HG02981 (cell line): ENCODE results near the gene GLCCI1.

Source experiments
- ATAC-seq: cut with Tn5 transposase; IDR thresholded peaks from one replicate; pipeline ENCODE4 v1.9.1; 2021; ENCODE audit warnings: mild to moderate bottlenecking, moderate library complexity; ENCODE audit not compliant: unreplicated experiment

The GLCCI1 gene

DNA sequence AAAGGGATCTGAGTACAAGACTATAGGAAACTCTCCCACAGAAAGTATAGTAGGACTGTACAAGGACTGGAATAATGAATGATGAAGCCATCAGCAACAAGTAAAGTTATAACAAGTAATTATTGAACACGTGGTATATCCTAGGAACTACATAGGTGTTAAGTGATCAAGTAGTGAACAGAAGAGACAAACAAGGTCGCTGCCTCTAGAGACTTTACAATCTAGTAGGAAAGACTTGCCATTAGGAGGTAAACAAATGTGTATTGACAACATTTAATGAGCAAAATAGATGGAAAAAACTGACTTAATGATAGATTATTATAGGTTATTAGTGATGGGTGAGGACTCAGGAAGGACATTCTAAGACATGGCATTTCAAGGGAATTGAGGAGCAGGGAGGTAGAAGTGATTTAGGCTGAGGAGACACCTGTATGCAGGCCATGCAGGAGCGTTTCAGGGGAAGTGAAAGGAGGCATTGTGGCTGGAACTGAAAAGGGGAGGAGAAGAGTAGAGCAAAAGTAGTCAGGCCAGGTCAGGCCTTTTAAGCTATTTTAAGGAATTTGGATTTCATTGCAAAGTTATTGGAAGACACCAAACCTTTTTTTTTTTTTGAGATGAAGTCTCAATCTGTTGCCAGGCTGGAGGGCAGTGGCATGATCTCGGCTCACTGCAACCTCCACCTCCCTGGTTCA is 8.5 kb upstream of the GLCCI1 start:
- peak; percentile 96 for ATAC-seq

DNA sequence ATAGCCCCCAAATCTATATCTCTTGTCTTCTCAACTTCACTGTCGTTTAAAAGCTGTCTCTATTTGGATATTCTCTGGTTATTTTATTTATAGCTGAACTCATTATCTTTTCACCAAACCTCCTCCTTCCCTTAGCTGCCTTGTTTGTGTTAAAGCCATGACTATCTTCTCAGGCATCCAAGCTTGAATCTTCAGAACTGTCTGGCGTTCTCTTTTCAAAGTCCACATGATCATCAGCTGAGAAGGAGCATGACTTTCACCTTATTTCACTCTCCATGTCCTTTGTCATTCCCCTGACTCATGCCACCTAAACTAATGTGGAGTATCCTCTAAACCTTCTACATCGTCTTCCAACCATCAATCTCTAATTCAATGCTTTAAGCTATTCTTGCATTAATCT is 5.7 kb upstream of the GLCCI1 start:
- no peak for ATAC-seq

DNA sequence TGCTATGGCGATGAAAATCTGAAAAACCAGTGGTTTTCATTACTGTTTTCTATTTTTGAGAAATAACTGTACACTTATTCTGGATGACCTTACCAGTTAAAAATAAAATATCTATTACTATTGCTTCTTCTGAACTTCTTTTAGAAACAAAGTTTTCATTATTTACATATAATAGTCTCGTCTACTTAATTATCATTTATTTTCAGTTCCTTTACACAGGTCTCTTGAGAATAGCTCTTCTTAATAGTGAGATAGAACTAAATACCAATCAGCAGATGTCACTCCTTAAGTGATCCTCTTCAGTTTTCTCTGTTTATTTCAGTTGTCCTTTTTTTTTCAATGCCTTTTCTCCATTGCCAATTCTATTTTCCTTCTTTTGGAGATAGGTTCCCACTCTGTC is 4.3 kb upstream of the GLCCI1 start:
- ATAC-seq, result no peak

DNA sequence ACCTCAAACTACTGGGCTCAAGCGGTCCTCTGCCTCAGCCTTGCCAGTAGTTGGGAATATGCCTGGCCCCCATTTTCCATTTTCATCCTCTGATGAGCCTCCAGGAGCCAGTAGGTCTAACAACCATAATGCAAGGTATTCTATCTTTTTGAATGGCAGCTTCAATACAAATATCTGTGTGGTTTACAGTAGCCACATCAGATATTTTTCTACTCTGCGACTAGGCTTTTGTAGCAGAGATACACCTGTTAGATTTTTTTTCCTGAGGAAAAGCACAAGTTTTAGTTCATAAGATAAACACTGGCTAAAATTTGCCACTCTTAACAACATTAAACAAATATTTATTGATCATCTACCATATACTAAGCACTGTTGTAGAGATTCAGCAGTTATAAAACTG is 3.9 kb upstream of the GLCCI1 start:
- no peak for ATAC-seq

DNA sequence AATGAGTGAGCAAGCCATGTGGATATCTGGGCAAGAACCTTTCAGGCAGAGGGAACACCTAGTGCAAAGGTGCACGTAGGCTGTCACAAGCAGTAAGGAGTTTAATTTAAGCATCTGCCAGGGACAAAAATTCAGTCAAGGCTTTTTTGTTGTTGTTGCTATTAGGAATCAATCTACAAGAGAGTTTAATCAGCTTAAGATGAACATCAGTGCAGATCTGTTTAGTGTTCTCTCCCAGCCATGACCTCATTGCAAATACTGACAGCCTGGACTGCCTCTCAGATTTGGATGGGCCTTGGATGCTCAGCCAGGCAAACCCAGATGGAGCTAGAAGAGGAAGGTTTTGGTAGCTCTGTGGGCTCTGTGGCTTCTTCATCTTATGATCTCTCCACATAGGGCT is 3.3 kb upstream of the GLCCI1 start:
- ATAC-seq, result no peak

DNA sequence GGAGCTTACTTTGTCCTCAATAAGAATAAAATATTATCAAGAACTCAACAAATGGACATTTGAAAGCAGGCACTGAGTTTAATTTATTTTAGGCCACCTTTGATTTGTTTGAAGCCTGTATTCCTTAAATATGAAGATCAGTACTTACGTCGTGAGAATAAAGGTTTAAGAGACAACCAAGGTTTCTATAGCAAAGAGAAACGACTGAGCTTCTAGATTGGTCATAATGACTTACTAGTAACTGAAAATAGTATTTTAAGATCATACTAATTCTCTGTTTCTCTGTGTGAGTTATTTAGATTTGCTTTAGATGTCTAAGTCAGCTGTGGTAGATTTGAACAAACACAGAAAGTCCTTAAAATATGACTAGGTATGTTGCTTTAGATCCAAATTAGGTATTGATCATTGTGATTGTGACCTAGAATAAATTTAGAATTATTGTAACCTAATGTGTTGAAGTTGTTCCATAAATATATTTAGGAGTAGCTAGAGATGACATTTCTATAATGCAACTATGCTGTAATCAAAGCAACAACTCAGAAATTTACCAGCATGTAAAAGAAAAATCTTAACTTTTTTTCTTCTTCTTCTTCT is 2.4 kb upstream of the GLCCI1 start:
- ATAC-seq, result no peak

DNA sequence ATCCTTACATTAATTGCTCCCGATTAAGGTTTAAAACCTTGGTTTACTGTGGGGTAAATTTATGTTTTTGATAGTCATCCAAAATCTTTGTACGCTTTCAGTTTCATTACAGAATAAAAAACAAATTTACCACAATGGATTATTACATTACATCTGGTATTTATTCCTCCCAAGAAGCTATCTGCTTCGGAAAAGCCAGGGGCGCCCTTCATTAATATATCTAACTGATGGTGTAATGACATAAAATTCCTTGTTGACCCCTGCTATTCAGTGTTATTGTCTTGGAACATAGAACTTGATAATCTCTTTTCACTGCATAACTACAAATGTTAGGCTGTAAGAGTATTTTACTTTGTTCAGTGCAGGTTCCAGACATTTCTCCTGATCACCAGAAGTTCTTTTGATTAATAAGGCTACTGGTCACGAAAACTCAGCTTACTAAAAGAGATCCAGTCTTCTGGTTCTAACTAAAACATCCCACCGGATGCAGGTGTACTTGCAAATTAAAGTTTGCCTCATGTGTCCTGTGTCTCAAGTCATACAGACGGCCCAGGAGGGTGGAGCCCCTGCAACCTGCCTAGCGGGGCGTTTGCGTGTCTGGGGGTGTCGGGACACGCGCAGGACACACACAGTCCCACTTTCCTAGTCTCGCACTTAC is 581 bp upstream of the GLCCI1 start:
- ATAC-seq, result no peak

DNA sequence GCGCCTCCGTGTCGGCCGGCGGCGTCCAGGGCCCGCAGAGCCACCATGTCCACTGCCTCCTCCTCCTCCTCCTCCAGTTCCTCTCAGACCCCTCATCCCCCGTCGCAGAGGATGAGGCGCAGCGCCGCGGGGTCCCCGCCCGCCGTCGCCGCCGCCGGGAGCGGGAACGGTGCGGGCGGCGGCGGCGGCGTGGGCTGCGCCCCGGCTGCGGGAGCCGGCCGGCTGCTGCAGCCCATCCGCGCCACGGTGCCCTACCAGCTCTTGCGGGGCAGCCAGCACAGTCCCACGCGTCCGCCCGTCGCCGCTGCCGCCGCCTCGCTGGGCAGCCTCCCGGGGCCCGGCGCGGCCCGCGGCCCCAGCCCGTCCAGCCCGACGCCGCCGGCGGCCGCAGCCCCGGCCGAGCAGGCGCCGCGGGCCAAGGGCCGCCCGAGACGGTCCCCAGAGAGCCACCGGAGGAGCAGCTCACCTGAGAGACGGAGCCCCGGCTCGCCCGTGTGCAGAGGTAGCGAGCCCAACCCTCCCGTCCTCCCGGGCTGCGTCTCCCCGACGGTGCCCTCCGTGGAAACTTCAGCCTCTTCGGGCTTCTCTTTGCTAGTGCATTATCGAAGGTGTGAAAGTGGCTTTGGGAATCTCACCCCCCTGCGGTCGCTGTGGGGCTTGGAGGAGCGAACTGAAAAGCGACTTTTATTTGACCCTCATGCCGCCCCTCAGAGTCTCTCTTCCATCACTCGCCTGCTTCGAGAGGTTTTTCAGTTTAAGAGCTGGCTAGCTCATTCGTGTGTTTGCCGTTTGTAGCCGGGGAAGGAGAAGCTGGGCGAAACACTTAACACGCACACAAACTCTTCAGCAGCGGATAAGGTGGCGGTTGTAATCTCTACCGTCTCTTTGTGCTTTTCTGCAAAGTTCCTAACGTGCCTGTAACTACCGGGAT is 975 bp downstream of the GLCCI1 start:
- ATAC-seq, result no peak

DNA sequence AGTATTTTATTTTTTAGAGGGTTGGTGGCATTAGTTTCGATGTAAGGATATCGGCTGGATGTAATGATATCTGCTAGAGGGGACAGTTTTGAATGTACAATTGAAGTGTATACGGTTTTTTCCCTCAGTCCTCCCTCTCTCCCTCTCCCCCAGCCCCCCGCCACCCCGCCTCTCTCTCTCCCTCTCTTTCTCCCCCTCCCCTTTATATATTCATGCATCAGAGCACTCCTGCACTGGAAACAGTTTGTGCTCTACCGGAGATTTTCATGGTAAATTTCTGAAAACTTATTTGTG is 1.6 kb downstream of the GLCCI1 start:
- no peak for ATAC-seq

DNA sequence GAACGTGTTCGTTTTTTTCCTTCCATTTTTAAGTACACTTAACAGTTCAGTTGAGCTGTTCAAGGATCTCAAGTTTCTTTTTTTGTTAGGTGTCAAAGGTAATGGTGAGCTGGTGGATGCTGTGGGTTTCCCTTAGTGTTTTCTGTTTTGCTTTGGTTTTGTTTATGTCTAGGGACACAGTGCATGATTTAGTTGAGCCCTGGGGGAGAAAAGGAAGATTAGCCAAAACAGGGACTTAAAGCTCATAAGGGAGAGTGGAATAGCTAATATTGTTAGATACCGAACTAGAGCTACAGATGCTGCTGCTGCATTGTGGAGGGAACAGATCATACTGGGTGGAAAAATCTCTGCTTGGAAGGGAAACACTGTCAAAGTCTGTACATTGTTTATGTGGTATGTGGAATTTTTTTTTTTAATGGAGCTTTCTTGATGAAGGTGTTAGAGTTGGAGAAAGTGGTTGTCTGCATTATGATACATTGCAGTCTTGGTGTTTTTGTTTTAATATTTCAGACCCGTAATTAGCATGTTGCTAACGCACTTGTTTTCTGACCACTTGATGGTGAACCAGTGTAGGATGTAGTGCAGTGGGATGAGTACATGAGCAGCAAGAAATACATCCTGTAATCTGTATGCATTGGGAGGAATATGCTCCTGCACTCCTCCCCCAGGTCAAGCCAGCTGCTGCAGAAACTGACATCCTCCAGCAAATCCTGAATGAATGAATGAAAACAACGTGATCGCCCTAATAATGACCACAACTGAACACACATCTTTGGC is 2.1 kb downstream of the GLCCI1 start:
- no peak for ATAC-seq

DNA sequence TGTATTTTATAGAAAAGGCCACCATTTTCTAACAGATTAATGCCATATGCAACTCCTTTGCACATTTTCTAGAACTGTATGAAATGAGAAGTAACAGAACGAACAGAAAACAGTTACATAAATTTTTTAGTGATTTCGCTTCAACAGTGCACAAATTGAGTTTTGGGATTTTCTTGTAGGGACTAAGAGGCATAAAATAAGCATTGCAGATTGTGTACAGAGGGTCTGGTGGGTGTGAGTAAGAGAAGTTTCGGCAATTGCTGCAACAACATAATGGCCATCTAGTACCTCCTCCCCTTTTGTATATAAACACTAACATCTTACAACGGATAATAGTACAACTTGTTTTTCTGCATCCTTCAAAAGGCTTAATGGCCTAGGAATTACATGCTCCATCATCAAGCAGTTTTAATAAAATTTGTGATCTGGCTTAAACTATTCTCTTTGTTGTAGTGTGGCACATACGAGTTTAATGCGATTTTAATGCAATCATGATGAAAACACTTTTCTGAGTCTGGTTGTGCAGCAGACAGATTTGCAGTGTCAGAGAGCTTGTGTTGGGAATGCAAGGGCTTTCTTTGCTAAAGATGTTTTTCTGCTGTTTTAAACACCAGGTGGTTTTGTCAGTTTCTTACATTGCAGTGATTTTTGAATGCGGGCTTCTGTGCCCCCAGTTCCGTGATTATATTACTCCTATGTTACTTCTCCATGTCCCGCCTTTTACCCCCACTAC is 2.9 kb downstream of the GLCCI1 start:
- ATAC-seq, result no peak

DNA sequence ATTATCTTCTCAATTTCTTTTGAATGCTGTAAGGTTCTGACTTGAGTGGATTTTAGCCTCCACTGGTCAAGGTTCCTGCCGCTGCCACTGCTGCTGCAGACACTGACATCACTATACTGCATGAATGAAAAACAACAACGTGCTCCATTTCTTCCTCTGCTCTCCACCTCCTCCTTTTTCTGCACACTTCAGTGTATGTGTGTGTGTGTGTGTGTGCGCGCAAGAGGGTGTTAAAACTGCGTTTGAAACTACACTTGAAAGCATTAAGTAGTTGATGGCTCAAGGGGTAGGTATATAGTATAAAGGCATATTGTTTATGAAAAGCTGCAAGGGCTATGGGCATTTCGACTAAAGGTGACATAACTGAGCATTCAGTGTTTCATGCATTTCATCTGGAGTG is 3.5 kb downstream of the GLCCI1 start:
- no peak for ATAC-seq

DNA sequence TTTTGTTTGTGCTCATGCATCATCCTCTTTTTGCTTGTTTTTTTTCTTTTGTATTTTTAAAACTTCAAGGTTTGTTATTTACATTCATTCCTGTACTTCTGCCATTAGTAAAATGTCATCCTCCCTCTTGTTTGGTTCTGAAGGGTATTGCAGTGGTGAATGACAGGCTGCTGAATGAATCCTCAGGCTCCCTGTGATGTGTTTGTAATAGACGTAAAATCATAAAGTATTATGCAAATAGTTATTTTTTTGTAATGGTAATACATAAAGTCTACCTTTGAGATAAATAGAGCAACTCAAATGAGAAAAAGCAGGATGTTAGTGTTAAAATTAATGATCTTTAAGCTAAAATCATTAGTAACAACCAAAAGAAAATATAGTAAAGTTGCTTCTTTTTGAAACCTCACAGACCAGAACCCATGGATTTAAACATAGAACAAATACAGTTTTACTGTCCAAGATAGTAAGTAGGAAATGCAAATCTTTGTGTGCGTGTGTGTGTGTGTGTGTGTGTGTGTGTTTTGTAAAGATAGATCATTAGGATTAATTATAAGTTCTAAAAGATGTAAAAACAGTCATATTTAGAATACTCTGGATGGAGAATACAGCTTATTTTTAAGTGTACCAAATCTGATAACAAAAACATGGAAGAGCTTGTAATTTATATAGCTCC is 4.5 kb downstream of the GLCCI1 start:
- ATAC-seq, result no peak

DNA sequence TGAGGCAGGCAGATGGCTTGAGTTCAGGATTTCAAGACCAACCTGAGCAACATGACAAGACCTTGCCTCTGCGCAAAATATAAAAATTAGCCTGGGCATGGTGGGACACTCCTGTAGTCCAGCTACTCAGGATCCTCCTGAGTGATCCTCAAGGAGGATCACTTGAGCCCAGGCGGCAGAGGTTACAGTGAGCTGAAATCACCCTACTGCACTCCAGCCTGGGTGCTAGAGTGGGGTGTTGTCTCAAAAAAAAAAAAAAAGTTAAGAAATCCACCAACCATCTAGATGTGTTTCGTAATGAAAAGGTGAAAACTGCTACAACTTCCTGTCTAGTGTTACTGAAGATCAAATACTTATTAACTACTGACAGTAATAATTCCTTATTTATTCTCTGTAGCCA is 8.1 kb downstream of the GLCCI1 start:
- no peak for ATAC-seq

DNA sequence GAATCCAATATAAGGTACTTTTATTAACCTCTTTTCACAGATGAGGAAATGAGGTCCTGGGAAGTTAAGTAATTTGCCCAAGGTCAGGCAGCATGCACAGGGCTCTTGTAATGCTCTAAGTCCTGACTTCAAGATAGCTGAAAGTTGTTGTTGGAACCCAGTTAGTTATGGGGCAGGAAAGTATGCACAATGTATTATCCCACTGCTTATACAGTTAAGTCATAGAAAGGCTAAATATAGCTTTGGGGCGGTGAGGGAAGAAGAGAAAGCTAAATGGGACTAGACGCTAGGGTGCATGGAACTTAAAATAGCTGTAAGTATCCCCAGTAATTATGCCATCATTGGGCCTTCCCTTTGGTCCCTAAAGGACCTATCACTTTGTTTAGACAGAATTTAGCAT is 9.2 kb downstream of the GLCCI1 start:
- no peak for ATAC-seq

DNA sequence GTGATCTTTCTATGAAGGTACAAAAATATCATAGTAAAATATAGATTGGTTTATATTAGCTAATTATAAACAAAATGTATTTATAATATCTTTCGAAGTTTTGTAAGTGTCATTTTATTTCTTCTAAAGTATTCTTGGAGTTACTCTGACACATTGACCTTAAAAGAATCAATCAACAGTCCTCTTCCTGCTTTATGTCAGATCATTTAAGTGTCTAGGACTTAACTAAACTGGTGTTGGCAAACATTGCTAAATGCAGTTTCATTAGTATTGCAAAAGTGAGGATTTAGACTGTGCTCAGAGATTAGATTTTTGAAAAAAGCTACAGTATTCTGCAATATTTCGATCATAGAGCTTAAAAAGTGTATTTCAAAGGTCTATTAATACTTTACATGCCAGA is 10.3 kb downstream of the GLCCI1 start:
- ATAC-seq, result no peak

DNA sequence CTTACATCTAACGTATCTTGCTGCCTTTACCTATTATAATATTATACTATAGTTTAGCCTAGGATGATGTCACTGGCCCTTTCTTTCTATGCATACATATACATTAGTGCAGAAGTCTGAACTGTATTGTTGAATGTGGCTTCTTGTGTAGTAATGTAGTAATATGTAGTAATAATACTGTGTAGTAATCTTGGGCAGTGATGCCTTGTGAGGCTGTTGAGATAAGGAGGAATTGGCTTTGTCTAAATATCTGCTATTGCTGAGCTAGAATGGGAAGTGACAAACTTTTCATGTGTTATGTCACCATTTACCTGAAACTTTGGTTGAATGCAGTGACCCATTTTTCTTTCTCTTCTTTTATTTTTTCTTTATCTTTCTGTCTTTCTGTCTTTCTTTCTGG is 11.0 kb downstream of the GLCCI1 start:
- ATAC-seq, result no peak

DNA sequence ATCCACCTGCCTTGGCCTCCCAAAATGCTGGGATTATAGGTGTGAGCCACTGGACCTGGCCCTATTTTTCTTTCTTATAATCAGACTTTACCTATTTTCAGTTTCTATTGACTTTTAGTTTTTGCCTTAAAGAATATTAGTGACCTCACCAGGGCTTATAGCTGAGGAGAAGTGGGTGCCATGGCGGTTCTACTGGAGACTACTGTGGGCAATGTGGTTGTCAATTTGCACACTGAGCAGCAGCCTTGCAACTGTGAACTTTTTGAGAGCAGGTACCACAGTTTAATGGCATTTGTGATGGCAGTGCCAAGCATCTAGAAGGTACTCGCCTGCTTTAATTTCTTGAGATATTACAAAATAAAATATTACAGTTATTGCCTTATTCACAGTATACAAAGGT is 11.5 kb downstream of the GLCCI1 start:
- ATAC-seq, result no peak

DNA sequence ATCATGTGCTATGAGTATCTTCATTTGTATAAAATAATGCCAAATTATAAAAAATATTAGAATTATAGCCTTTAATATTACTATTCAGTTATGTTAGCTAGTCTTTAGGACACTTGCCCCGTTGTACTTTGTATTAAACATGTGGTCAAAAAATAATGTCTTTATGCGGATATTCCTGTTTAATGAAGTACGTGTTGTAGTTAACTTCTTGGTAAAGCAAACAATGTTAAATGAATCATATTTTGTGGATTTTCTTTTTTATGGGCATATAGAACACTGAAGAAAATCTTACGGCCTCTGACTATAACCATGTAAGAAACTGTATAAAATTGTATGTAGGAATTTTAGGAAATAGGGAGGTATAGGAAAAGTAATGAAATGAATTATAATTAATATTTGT is 14.3 kb downstream of the GLCCI1 start:
- no peak for ATAC-seq

DNA sequence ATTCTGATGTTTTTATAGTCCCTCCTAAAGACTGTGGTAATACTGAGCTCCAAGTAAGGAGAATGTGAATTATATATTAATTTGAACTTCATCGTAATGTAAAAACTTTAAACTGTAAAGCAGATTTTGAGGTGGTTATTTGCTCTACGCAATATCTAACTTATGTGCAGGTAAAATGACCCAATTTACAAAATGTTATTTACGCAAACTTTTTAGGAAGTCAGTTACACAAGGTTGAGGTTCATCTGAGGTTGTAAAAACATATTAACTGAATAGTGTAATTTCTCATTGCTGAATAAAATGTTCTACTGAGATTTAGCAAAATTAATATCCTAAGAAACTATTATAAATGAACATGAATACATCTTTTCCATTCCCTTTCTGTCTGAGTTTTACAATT is 15.8 kb downstream of the GLCCI1 start:
- no peak for ATAC-seq
